IMR-90 (cell line): ENCODE data around the gene GRIA4. TPM values are rescaled to one million over a fixed set of nuclear protein-coding genes. Genes with fewer than 3 reads are reported as not detected.

ENCODE experiments used
- ATAC-seq: fragments of 200-7000 bp; cut with Tn5 transposase; 2 replicates; pipeline ENCODE4 v1.9.1; 2020; ENCODE audit warnings: low read depth, mild to moderate bottlenecking, moderate library complexity
- BruUV-seq: library from RNA; stranded (reverse); fragments of 400-500 nt; replicated peaks from 2 replicates; lab custom pipeline; 2021; lab: Mats Ljungman, UMichigan
- CTCF ChIA-PET: fragments of 300-600 bp; formaldehyde crosslinking; extraction: SDS; loops from one replicate; lab custom pipeline; 2021; ENCODE audit warnings: antibody characterized with exemption; lab: Yijun Ruan, JAX
- POLR2A ChIA-PET: fragments of 300-600 bp; sonication (Branson Sonifier 250); formaldehyde crosslinking; loops from one replicate; lab custom pipeline; 2022; ENCODE audit warnings: antibody characterized with exemption; ENCODE audit not compliant: unreplicated experiment; lab: Charles Lee
- DNase-seq: peaks from one replicate; pipeline ENCODE4 v3.0.0; 2013
- H2AFZ ChIP-seq: replicated peaks from 2 replicates; pipeline ENCODE3; 2013; ENCODE audit warnings: low read length, mild to moderate bottlenecking; ENCODE audit not compliant: poor library complexity
- H2AK5ac ChIP-seq: 2 replicates; pipeline ENCODE4 v1.6.1; 2013; ENCODE audit warnings: low read depth, low read length, inconsistent platforms
- H2AK9ac ChIP-seq: replicated peaks from 2 replicates; pipeline ENCODE3; 2013; ENCODE audit warnings: mild to moderate bottlenecking, low read depth, low read length, moderate library complexity; ENCODE audit not compliant: poor library complexity
- H2BK120ac ChIP-seq: 2 replicates; pipeline ENCODE4 v1.6.1; 2013; ENCODE audit warnings: low read depth, low read length, inconsistent platforms
- H2BK15ac ChIP-seq: 3 replicates; pipeline ENCODE4 v1.6.1; 2013; ENCODE audit warnings: low read depth, low read length, inconsistent platforms
- H2BK20ac ChIP-seq: 2 replicates; pipeline ENCODE4 v1.6.1; 2013; ENCODE audit warnings: low read depth, mild to moderate bottlenecking, inconsistent platforms, low read length, moderate library complexity
- H2BK5ac ChIP-seq: 2 replicates; pipeline ENCODE4 v1.6.1; 2013; ENCODE audit warnings: mild to moderate bottlenecking, low read depth, low read length, inconsistent platforms; ENCODE audit not compliant: poor library complexity, severe bottlenecking
- H3K14ac ChIP-seq: replicated peaks from 2 replicates; pipeline ENCODE4 v1.6.1; 2013; ENCODE audit warnings: low read depth, low read length, inconsistent platforms
- H3K18ac ChIP-seq: 2 replicates; pipeline ENCODE4 v1.6.1; 2013; ENCODE audit warnings: low read depth, low read length, control low read depth
- H3K23ac ChIP-seq: 2 replicates; pipeline ENCODE4 v1.6.1; 2013; ENCODE audit warnings: low read depth, low read length, inconsistent platforms
- H3K27ac ChIP-seq: 2 replicates; pipeline ENCODE4 v1.5.1; 2013; ENCODE audit warnings: mild to moderate bottlenecking, control low read depth, low read length; ENCODE audit not compliant: insufficient read depth
- H3K27me3 ChIP-seq: 2 replicates; pipeline ENCODE4 v1.6.1; 2013; ENCODE audit warnings: low read length; ENCODE audit not compliant: control insufficient read depth, insufficient read depth
- H3K36me3 ChIP-seq: 2 replicates; pipeline ENCODE4 v1.6.1; 2013; ENCODE audit warnings: low read length, mixed read lengths; ENCODE audit not compliant: control insufficient read depth, insufficient read depth
- H3K4ac ChIP-seq: 2 replicates; pipeline ENCODE4 v1.6.1; 2013; ENCODE audit warnings: low read depth, low read length, inconsistent platforms
- H3K4me1 ChIP-seq: 2 replicates; pipeline ENCODE4 v1.6.1; 2013; ENCODE audit warnings: low read length, mixed read lengths; ENCODE audit not compliant: control insufficient read depth, insufficient read depth
- H3K4me2 ChIP-seq: 2 replicates; pipeline ENCODE4 v1.6.1; 2013; ENCODE audit warnings: low read depth, mild to moderate bottlenecking, control low read depth, low read length, moderate library complexity
- H3K4me3 ChIP-seq: 2 replicates; pipeline ENCODE4 v1.5.1; 2013; ENCODE audit warnings: low read depth, mild to moderate bottlenecking, control low read depth, low read length, moderate library complexity; ENCODE audit not compliant: insufficient read depth
- H3K56ac ChIP-seq: 2 replicates; pipeline ENCODE4 v1.6.1; 2013; ENCODE audit warnings: low read length, inconsistent platforms; ENCODE audit not compliant: insufficient read depth; ENCODE audit errors: extremely low read depth
- H3K79me1 ChIP-seq, 2 experiments: 2 replicates each; pipeline ENCODE4 v1.6.1; 2013; ENCODE audit warnings: low read length in 2 of 2, inconsistent platforms in 1 of 2, low read depth in 1 of 2
- H3K9ac ChIP-seq: 2 replicates; pipeline ENCODE4 v1.6.1; 2013; ENCODE audit warnings: low read depth, low read length, control low read depth
- H3K9me1 ChIP-seq: 2 replicates; pipeline ENCODE4 v1.6.1; 2013; ENCODE audit warnings: low read length, inconsistent platforms; ENCODE audit not compliant: insufficient read depth
- H3K9me3 ChIP-seq: 2 replicates; pipeline ENCODE4 v1.6.1; 2013; ENCODE audit warnings: low read length; ENCODE audit not compliant: control insufficient read depth, insufficient read depth
- H4K20me1 ChIP-seq: 2 replicates; pipeline ENCODE4 v1.6.1; 2013; ENCODE audit warnings: low read length, inconsistent platforms; ENCODE audit not compliant: insufficient read depth
- H4K5ac ChIP-seq: 2 replicates; pipeline ENCODE4 v1.6.1; 2013; ENCODE audit warnings: mild to moderate bottlenecking, low read depth, low read length, control low read depth
- H4K8ac ChIP-seq, 2 experiments: 2 replicates each; pipeline ENCODE4 v1.6.1; 2013; ENCODE audit warnings: low read depth in 2 of 2, low read length in 2 of 2, control low read depth in 1 of 2, inconsistent platforms in 1 of 2
- H4K91ac ChIP-seq: 2 replicates; pipeline ENCODE4 v1.6.1; 2013; ENCODE audit warnings: low read depth, low read length, inconsistent platforms; ENCODE audit not compliant: insufficient read depth
- CEBPB ChIP-seq: IDR thresholded peaks from 2 replicates; pipeline ENCODE4 v1.6.1; 2012; ENCODE audit warnings: low read depth, low read length, improper control_type of control experiment
- CHD1 ChIP-seq: IDR thresholded peaks from 2 replicates; pipeline ENCODE4 v1.6.1; 2012; ENCODE audit warnings: low read depth, low read length, improper control_type of control experiment
- FOS ChIP-seq: fragments of 150-350 bp; IDR thresholded peaks from 2 replicates; pipeline ENCODE4 v1.6.1; 2016; ENCODE audit warnings: low read depth, low read length
- MAZ ChIP-seq: IDR thresholded peaks from 2 replicates; pipeline ENCODE4 v1.6.1; 2012; ENCODE audit warnings: low read depth, mild to moderate bottlenecking, low read length, improper control_type of control experiment, moderate library complexity, borderline replicate concordance
- POLR2A ChIP-seq: IDR thresholded peaks from 2 replicates; pipeline ENCODE4 v1.6.1; 2012; ENCODE audit warnings: mild to moderate bottlenecking, low read depth, low read length
- RCOR1 ChIP-seq: IDR thresholded peaks from 2 replicates; pipeline ENCODE4 v1.6.1; 2012; ENCODE audit warnings: mild to moderate bottlenecking, low read length, improper control_type of control experiment; ENCODE audit not compliant: insufficient replicate concordance
- RFX5 ChIP-seq: IDR thresholded peaks from 2 replicates; pipeline ENCODE4 v1.8.0; 2012; ENCODE audit warnings: low read depth, mild to moderate bottlenecking, low read length, moderate library complexity
- SMC3 ChIP-seq: fragments of 150-350 bp; IDR thresholded peaks from 2 replicates; pipeline ENCODE4 v1.6.1; 2016; ENCODE audit warnings: low read depth, mild to moderate bottlenecking, antibody characterized with exemption, low read length, moderate library complexity
- WGBS, 2 experiments: methylation state at CpG; one replicate each; pipeline versions ENCODE4 v1.1.5 to v1.1.7; 2013; ENCODE audit warnings: missing lambda C conversion rate in 2 of 2; ENCODE audit not compliant: insufficient read length in 1 of 2; ENCODE audit errors: extremely low coverage in 2 of 2; 5-methylcytosine and 5-hydroxymethylcytosine counted together
- dilution Hi-C: fragments of 300-500 bp; cut with HindIII; formaldehyde crosslinking; loops from one replicate; pipeline ENCODE4 v1.14.3; 2018; ENCODE audit warnings: low sequenced_read_pairs; ENCODE audit not compliant: unreplicated experiment
- in situ Hi-C: fragments of 300-500 bp; cut with MboI; formaldehyde crosslinking; loops from 3 replicates; pipeline ENCODE4 v1.14.3; 2019; ENCODE audit warnings: low sequenced_read_pairs, inconsistent platforms, mixed read lengths
- intact Hi-C: fragments of 100-400 bp; cut with micrococcal nuclease; formaldehyde crosslinking; loops from 2 replicates; pipeline ENCODE4 v1.10.0; 2022
- polyA plus RNA-seq, 3 experiments: library from polyadenylated mRNA; depleted of rRNA; stranded (reverse); fragments of >200 nt; gene quantifications; 2 replicates each; pipeline ENCODE4 v1.2.3, GENCODE V29; 2012; ENCODE audit warnings: low replicate concordance in 1 of 3
- total RNA-seq: library from RNA; depleted of rRNA; stranded (reverse); fragments of >200 nt; gene quantifications from 2 replicates; pipeline ENCODE4 v1.2.3, GENCODE V29; 2012

The GRIA4 gene
- total and polyA plus RNA-seq, 2 of the 4 experiments (the other 2 are of a cell fraction) = 0.36 to 1.0 TPM

DNA sequence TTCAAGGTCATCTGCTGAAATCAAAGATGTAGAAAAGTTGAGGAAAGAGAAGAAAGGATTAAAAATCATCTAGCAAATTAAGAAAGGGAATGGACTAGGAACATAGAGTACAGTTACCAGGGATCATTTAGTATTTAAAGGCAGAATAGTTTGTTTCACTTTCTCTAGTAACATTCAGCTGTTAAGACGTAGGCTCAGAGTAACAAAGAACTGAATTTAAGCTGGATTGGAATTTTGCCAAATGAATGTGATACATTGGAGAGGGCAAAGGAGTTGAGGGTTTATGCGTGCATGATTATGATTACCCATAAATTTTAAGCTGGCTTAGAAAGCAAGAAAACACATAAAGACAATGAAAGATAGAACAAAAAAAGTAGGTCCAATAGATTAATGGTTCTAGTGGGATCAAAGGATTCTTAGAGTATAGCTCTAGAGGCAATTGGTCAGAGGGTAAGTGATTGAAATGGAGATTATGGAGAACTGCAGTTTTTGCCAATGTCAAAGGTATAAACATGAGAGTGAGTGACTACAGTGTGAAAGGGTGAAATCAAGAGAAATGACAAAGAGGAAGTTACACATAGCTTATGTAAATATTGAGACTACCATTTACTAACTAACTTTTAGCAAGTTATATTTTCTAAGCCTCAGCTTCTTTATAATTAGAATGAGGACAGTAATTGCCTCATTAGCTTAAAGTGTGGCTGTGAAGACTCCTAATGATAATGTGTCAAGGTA is 190.0 kb downstream of the GRIA4 start:
- ChIA-PET POLR2A (interaction anchor here (0.7 kb wide), 1 partner anchor 1163 kb away, joined by 3 read pairs; no protein-coding TSS in a partner anchor), CTCF (no interaction called here)
- Histone ChIP-seq H3K4me1 (no peaks in the 10 kb centered on the region), H3K9me3 (no peaks in the 10 kb centered on the region), H2AK5ac (no peak overlapping the region), H3K56ac (no peak overlapping the region), H2AFZ (no peak overlapping the region), H3K4me2 (no peak overlapping the region), H3K14ac (no peak overlapping the region), H3K27ac (no peak overlapping the region), H2AK9ac (no peak overlapping the region), H3K4me3 (no peak overlapping the region), H3K9ac (no peak overlapping the region), H3K18ac (no peak overlapping the region), H4K8ac (no peak overlapping the region), H3K36me3 (no peaks in the 10 kb centered on the region), H4K20me1 (no peaks in the 10 kb centered on the region), H3K9me1 (no peaks in the 10 kb centered on the region), H2BK20ac (no peak overlapping the region), H3K79me1 (no peaks in the 10 kb centered on the region), H4K91ac (no peak overlapping the region), H2BK5ac (no peak overlapping the region), H3K4ac (no peak overlapping the region), H2BK15ac (no peak overlapping the region), H3K23ac (no peak overlapping the region), H2BK120ac (no peak overlapping the region), H3K27me3 (no peaks in the 10 kb centered on the region), H4K5ac (no peak overlapping the region)
- intact Hi-C loops = no loop called here
- DNase-seq = no peak
- ATAC-seq = no peak
- dilution Hi-C loops = no loop called here
- in situ Hi-C loops = no loop called here
- no TSS peak for BruUV-seq
- TF ChIP-seq FOS (no peak), RCOR1 (no peak), MAZ (no peak), SMC3 (no peak), CEBPB (no peak), RFX5 (no peak), POLR2A (no peak), CHD1 (no peak)
- no CpG with 5 or more reads among the region's 2 CpGs for WGBS, 2 experiments
